ENCODE measurements around the gene ZNF764.
"Not testable (repeated sequence)": the region's sequence is repeated elsewhere in the genome, so short reads cannot be mapped to it uniquely, and the experiment has no call there.

Gene ZNF764

DNA sequence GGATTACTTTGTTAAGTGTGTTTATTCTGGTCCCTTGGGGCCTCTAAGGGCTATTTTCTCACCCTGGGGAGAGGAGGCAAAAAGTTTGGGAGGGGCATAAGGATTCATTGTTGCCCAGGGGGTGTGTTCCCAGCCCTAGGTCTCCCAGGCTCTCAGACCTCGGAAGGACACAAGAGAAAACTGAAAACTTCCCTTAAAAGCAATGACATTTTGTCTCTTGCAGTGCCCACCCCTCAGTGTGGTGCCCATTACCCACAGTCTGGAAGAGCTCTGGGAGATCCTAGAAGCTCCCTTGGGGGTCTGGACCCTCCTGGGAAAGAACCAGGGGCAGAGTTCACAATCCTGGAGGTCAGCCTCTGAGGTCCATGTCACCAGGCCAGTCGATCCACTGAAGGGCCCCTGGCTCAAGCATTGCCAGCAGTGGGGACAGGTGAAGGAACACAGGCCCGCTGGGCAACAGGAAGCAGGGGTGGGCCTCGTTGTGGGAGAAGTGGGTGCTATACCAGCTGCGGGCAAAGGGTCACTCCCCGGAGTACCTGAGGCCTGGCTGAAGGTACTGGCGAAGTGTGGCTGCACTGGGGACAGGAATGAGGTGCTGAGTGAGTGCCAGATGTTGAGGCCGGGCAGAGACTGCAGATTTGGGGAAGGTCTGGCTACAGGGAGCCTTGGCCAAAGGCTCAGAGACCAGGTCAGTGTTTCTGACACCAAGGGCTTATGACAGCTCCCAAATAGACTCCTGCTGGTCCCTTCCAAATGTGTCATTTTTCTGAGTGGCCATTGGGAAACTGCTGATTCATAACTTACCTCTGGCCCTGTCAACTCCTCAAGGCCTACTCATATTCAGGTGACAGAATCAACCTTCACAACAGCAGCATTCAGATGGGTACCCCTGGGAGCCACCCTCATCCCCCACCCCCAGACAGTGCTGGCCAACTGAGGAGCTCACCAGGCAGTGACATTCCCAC, 18.9 kb downstream of the ZNF764 start:
- in situ Hi-C loops (cut with MboI; ENCODE audit: low pct_unique_long_range_greater_than_20kb, low sequenced_read_pairs, unreplicated experiment), result loop anchor here (10.0 to 25.0 kb wide), 2 partner anchors 84 to 98 kb away; no protein-coding TSS in a partner anchor

DNA sequence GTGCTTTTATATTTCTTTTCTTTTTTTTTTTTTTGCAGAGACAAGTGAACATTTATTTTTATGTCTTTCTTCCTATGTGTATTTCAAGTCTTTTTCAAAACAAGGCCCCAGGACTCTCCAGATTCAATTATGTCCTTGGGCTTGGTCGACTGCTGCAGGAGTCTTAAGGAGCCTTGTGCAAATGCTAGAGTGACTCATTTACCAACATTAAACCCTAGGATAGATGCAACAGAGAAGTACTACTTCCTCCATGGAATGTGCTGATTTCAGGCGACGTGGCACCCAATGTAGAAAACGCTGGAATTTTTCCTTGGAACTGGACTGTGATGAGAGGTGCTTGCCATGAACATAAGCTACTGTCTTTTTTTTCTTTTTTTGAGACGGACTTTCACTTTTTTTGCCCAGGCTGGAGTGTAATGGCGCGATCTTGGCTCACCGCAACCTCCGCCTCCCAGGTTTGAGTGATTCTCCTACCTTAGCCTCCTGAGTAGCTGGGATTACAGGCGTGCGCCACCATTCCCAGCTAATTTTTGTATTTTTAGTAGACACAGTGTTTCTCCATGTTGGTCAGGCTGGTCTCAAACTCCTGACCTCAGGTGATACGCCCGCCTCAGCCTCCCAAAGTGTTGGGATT, 21.7 kb downstream of the ZNF764 start:
- not testable (repeated sequence) for DNase-seq (ENCODE audit: low spot score)

More for the DNA sequence above, 18.9 kb downstream of the ZNF764 start:
- no peak for DNase-seq (ENCODE audit: low spot score)
- TF ChIP-seq, protein P1, sequence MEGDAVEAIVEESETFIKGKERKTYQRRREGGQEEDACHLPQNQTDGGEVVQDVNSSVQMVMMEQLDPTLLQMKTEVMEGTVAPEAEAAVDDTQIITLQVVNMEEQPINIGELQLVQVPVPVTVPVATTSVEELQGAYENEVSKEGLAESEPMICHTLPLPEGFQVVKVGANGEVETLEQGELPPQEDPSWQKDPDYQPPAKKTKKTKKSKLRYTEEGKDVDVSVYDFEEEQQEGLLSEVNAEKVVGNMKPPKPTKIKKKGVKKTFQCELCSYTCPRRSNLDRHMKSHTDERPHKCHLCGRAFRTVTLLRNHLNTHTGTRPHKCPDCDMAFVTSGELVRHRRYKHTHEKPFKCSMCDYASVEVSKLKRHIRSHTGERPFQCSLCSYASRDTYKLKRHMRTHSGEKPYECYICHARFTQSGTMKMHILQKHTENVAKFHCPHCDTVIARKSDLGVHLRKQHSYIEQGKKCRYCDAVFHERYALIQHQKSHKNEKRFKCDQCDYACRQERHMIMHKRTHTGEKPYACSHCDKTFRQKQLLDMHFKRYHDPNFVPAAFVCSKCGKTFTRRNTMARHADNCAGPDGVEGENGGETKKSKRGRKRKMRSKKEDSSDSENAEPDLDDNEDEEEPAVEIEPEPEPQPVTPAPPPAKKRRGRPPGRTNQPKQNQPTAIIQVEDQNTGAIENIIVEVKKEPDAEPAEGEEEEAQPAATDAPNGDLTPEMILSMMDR (IDR thresholded peaks at IDR 0.05; ENCODE audit: extremely low read depth, insufficient read depth, missing control alignments), result no peak

DNA sequence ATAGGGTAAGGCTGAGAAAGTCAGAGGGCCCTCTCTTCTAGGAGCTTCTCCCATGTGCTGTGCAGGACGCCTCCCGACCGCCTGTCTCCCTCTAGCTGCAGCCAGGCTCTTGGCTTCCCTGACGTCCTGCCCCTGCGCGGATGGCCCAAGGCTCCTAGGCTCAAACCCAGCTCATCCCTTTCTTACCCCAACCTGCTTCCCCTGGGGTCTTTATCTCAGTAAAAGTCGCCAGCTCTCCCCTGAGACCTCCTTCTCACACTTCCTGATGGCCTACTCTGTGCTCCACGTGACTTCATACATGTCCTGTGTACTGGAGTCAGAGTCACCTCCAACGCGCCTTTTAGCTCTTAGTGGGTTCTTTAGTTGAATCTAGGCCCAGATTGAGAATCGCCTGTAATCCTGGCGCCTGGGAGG, 22.4 kb downstream of the ZNF764 start:
- in situ Hi-C loops (cut with MboI; ENCODE audit: low pct_unique_long_range_greater_than_20kb, low sequenced_read_pairs, unreplicated experiment), result loop anchor here (10.0 to 25.0 kb wide), 2 partner anchors 81 to 102 kb away; no protein-coding TSS in a partner anchor
- peak; percentile 83 for DNase-seq (ENCODE audit: low spot score)
- TF ChIP-seq, protein P1 (IDR thresholded peaks at IDR 0.05; ENCODE audit: extremely low read depth, insufficient read depth, missing control alignments), result peak; percentile 74

More for the DNA sequence above, 21.7 kb downstream of the ZNF764 start:
- in situ Hi-C loops (cut with MboI; ENCODE audit: low pct_unique_long_range_greater_than_20kb, low sequenced_read_pairs, unreplicated experiment), result loop anchor here (10.0 to 25.0 kb wide), 2 partner anchors 82 to 101 kb away; no protein-coding TSS in a partner anchor

DNA sequence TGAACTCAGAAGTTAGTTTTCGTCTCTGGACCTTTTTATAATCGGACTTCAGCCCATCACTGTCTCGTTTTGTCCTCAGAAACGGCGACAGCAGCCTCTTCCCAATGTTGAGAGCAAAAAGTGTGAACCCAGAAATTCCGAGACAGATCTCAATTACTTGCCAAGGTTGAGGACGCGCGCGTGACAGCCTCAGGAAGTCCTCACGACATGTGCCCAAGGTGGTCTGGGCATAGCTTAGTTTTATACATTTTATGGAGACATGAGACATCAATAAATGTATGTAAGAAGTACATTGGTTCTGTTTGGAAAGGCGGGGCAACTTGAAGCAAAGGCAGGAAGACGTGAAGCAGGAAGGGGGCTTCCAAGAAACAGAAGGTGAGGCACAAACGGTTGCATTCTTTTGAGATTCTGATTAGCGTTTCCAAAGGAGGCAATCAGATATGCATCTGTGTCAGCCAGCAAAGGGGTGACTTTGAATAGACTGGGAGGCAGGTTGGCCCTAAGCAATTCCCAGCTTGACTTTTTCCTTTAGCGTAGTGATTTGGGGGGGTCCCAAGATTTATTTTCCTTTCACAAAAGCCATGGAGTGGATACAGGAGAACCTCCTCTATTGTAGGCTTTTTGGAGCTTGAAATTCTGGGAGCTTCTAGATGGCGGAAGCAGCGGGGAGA, 22.9 kb downstream of the ZNF764 start:
- TF ChIP-seq, protein P1 (IDR thresholded peaks at IDR 0.05; ENCODE audit: extremely low read depth, insufficient read depth, missing control alignments), result no peak
- in situ Hi-C loops (cut with MboI; ENCODE audit: low pct_unique_long_range_greater_than_20kb, low sequenced_read_pairs, unreplicated experiment), result loop anchor here (10.0 to 25.0 kb wide), 2 partner anchors 80 to 102 kb away; no protein-coding TSS in a partner anchor
- DNase-seq (ENCODE audit: low spot score), result no peak

DNA sequence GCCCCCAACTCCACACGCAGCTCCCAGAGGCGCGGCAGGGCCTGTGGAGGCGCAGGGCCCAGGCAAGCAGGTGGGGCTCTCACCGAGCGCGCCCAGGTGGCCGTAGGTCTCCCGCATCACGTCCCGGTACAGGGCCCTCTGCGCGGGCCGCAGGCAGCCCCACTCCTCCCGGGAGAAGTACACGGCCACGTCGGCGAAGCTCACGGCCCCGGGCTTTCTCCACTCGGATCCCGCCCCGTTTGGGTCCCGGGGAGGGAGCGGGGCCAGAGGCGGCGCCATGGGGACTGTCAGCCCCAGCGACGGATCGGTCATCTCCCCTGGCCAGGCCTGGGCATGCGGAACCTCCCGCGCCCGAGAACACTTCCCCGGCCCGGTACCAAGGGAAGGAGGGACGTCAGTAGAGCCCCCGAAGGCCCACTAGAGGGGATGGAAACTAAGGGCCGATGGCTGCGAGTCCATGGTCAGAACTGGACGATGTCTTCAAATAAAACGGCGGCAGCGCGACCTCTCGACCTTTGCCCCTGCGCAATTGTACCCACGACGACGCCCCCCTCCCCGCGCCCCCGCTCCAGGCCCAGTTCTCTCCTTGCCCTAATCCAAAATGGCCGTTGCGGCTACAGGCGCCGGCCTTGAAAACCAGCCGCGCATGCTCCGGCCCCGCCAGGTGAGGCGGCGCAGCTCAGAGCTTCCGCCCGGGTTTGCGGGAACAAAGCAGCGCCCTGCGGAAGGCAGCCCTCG, 23.6 kb downstream of the ZNF764 start, which contains the start of gene ZNF747:
Gene ZNF747 (minus strand): TSS at position 491 of the 738 bp plus-strand sequence. CDS start 179 bp downstream, at position 312.
- TF ChIP-seq, protein P1 (IDR thresholded peaks at IDR 0.05; ENCODE audit: extremely low read depth, insufficient read depth, missing control alignments), result no peak
- DNase-seq (ENCODE audit: low spot score), result peak; percentile 95
- in situ Hi-C loops (cut with MboI; ENCODE audit: low pct_unique_long_range_greater_than_20kb, low sequenced_read_pairs, unreplicated experiment), result loop anchor here (10.0 to 25.0 kb wide), 2 partner anchors 80 to 103 kb away; no protein-coding TSS in a partner anchor

DNA sequence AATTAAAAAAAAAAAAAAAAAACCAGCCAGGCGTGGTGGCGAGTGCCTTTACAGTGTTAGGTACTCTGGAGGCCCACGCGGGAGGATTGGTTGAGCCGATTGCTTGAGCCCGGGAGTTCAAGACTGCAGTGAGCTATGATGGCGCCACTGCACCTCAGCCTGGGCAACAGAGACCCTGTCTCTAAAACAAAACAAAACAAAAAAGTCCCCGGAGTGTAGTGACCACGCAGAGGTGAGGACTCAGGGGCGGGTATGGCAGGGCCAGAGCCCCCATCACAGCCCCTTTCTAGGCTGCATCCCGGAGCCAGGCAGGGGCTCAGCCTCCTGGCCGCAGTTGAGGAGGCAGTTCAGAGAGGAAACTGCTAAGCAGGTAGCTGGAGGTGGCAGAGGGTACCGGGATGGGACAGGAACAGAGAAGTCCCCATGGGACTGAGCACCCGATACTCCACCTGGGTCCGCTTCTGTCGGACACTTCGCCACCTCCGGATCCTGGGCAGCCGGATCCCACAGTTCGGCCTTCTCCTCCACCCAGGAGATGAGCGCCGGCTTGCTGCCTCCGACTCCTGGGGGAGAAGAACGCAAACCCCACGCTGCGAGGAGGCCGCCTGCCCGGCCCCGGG, 24.3 kb downstream of the ZNF764 start:
- no peak for DNase-seq (ENCODE audit: low spot score)
- in situ Hi-C loops (cut with MboI; ENCODE audit: low pct_unique_long_range_greater_than_20kb, low sequenced_read_pairs, unreplicated experiment), result loop anchor here (10.0 to 25.0 kb wide), 2 partner anchors 79 to 103 kb away; no protein-coding TSS in a partner anchor
- TF ChIP-seq, protein P1 (IDR thresholded peaks at IDR 0.05; ENCODE audit: extremely low read depth, insufficient read depth, missing control alignments), result no peak
